Vagina (tissue), 2 donors: ENCODE measurements around the gene CD8A.

Experiments
- POLR2A ChIP-seq, 2 donors: fragments of 450-650 bp; IDR thresholded peaks; one replicate each; pipeline ENCODE4 v1.6.1; 2017; ENCODE audit warnings: antibody characterized with exemption in 2 of 2, mild to moderate bottlenecking in 2 of 2, moderate library complexity in 2 of 2
- POLR2AphosphoS5 ChIP-seq, 2 donors: sonication (generic); formaldehyde crosslinking; IDR thresholded peaks; one replicate each; pipeline ENCODE4 v1.9.0; 2017; ENCODE audit warnings: antibody characterized with exemption in 2 of 2, mild to moderate bottlenecking in 2 of 2, low read depth in 1 of 2; ENCODE audit not compliant: insufficient read depth in 1 of 2

GRCh38 chr2:86826951-86827350 is 36.2 kb upstream of the CD8A start:
- TF ChIP-seq POLR2AphosphoS5 (IDR thresholded peaks at IDR 0.05; ENCODE audit: insufficient read depth in 1 of 2, low read depth in 1 of 2) (no peak), POLR2A (IDR thresholded peaks at IDR 0.05) (no peak)
